NCI-H526 treated with DMSO at 0.1 percent for 48 hours (cell line): ENCODE data around the gene TRPT1.

Experiments
- DNase-seq: peaks from one replicate; lab custom pipeline; 2025; lab: John Stamatoyannopoulos, UW

The TRPT1 gene

DNA sequence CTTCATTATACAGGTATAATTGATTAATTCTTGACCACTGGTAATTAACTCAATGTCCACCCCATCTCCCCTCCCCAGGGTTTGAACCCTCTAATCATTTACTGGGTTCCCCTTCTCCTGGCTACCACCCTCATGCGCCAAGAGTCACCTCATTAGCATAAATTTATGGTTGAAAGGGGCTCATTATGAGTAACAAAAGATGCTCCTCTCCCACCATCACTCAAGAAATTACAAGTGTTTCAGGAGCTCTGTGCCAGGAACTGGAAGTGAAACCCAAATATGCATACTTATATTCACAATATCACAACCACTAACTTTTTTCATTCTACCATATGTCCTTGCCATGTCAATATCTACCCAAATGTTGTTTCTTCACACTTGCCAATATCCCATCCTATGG is 47.8 kb downstream of the TRPT1 start:
- no peak for DNase-seq

GRCh38 chr11:64176751-64177150 is 49.2 kb downstream of the TRPT1 start:
- DNase-seq, result no peak
